Fibroblast of lung (primary cell): ENCODE measurements around the gene HOMEZ.

Experiments used
- CTCF ChIP-seq, 2 donors: IDR thresholded peaks in 1 of 2; conservative IDR thresholded peaks in 1 of 2; 1 replicate in 1 of 2; 2 replicates in 1 of 2; pipeline ENCODE4 v1.5.1; 2011 to 2012; ENCODE audit warnings: low read length in 2 of 2, control low read depth in 1 of 2, inconsistent platforms in 1 of 2, low read depth in 1 of 2, mild to moderate bottlenecking in 1 of 2
- EZH2 ChIP-seq: IDR thresholded peaks from 2 replicates; pipeline ENCODE4 v1.5.1; 2012; ENCODE audit warnings: low read length, control low read depth, mild to moderate bottlenecking; ENCODE audit errors: missing control alignments

GRCh38 chr14:23297611-23298277, 11.8 kb upstream of the HOMEZ start:
- TF ChIP-seq CTCF (conservative IDR thresholded peaks at IDR 0.05 in 1 of 2, IDR thresholded peaks at IDR 0.05 in 1 of 2; ENCODE audit: low read depth in 1 of 2, low read length in 2 of 2) (no peak), EZH2 (no peak)
